Measurements from ENCODE around the gene MAPKAPK5.

- TF ChIP-seq SIN3A (IDR thresholded peaks at IDR 0.05; ENCODE audit: borderline replicate concordance, insufficient read depth, low read length) = no peak
- no peak for TF ChIP-seq TAF1 (IDR thresholded peaks at IDR 0.05; ENCODE audit: borderline replicate concordance, insufficient read depth, low read length)
These were observed 43.8 kb upstream of the MAPKAPK5 start for GRCh38 chr12:111798182-111798581.
